CD4-positive, alpha-beta T cell treated with Interleukin-17A for 1 hour (primary cell): Measurements from ENCODE around the gene PRKCH.

ENCODE experiments used
- DNase-seq: peaks from one replicate; pipeline ENCODE4 v3.0.0-alpha.2; 2020

The PRKCH gene

DNA sequence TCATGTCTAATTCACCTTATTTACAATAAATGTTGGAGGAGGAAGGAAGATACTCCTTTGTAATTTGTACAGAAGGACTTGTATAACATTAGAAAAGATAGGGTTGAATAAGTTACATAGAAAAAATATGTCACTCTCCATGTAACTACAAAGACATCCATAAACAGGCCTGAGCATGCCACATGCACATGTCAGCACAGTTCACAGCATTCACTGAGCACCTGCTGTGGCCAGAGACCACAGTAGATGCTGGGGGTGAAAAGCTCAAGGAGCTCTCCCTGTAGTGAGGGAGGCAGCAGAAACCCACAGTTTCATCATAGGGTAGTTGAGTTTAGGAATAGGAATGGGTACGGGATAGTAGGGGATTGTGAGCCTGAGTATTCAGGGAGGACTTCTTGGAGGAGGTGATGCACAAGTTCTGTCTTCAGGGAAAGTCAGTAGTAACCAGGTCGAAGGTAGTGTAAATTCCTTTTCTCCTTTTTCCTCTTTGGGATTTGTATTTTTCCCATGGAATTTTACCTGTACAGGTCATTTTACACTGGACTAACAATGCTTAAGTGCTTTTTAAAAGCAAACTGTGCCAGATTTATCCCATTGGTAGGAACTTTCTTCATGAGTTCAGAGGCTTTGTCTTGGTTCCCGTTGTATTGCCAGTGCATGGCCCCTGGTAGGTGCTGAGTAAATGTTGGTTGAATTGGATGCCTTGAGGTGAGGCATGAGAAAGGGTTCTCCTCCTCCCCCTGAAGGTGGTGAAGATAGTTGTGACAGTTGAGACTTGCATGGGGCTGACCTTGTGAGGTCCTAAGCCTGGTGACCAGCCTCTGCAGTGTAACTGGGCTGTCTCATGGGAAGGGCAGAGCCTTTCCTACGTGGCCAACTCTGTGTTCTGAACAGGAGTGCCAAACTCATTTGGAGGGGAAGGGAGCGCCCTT lies 20.2 kb downstream of the PRKCH start:
- DNase-seq: peak; percentile 47

- peak; percentile 90 for DNase-seq
These were observed 21.1 kb downstream of the PRKCH start for GRCh38 chr14:61342486-61342885.

DNA sequence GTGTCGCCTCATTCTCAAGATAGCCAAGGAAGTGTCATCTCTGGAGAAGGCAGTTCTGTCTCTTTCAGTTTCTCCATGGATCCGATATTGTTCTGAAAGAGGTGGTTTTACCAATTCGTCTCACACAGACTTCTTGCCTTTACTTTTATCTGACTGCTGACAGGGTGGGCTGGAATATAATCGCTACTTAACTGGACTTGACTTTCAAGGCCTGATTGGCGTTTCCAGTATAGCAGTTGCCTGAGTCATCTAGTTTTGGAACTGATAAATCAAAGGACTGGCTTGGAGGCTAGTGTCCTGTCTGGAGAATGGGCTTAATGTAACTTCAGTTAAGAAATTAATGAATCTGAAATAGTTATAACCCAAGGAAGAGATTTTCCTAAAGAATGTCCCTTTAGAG lies 21.6 kb downstream of the PRKCH start:
- no peak for DNase-seq

- DNase-seq: peak; percentile 22
These were observed 22.1 kb downstream of the PRKCH start for GRCh38 chr14:61343471-61343870.

DNA sequence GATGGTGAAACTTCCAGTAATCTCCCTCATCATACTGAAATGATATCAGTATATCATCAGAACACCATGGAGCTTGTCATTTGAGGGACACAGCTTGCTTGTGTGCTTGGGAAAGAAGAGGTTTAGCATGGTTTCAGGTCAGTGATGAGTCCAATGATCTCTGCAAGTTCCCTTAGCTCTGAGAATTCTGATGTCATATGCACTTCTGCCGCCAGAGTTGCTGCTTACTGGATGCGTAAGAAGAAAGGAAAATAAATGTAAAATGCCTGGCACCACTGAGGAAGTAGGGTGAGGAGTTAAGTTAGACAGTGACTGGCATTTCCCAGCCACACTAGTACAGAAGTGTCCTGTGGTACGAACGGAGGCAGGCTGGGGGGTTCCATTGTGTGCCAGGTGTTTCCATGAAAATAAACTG lies 22.6 kb downstream of the PRKCH start:
- peak; percentile 66 for DNase-seq

- peak; percentile 34 for DNase-seq
These were observed 23.2 kb downstream of the PRKCH start for GRCh38 chr14:61344437-61345150.

- peak; percentile 32 for DNase-seq
These were observed 23.7 kb downstream of the PRKCH start for GRCh38 chr14:61345151-61345482.

- DNase-seq: no peak
These were observed 24.8 kb downstream of the PRKCH start for GRCh38 chr14:61346221-61346620.

DNA sequence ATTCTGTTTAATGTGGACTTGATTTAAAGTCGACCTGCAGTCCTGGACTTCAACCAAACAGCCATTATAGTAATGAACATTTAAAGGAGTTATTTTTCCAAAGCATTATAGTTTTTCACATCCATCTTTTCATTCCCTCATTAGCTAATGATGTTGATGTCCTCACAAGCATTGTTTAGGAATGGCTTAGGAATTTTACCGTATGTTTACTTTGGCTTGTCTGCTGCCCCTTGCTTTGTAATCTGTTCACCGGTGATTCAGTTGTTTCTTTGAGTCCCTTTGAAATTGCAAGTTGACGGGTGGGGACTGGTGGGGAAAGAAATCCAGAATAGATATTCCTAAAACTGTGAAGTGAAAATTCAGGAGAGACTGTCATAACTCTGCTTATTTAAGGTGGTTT lies 25.4 kb downstream of the PRKCH start:
- DNase-seq: no peak

- peak; percentile 42 for DNase-seq
These were observed 26.6 kb downstream of the PRKCH start for GRCh38 chr14:61347826-61348443.

- DNase-seq: peak; percentile 52
These were observed 29.3 kb downstream of the PRKCH start for GRCh38 chr14:61350427-61351270.

GRCh38 chr14:61351477-61351876 lies 30.1 kb downstream of the PRKCH start:
- DNase-seq: no peak

GRCh38 chr14:61355892-61356325 lies 34.5 kb downstream of the PRKCH start:
- peak; percentile 49 for DNase-seq

DNA sequence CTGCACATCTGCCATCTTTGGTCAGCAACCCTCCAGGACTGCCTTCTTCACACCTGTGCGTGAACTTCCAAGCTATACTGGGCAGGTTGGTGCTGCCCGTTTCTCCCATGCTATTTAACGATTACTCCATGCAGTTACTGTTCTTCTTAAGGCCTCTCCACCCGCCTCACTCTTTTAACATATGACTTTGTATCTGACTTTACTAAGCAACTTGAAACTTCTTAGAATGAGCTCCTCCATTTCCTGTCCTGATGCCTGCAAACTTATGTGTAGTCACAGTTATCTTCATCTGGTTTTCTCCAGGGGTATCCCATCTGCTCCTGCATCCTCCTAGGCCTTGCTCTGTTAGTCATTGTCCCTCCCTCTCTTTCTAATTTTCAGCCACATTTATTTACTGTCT lies 35.7 kb downstream of the PRKCH start:
- DNase-seq: no peak

GRCh38 chr14:61358554-61359226 lies 37.3 kb downstream of the PRKCH start:
- no peak for DNase-seq

DNA sequence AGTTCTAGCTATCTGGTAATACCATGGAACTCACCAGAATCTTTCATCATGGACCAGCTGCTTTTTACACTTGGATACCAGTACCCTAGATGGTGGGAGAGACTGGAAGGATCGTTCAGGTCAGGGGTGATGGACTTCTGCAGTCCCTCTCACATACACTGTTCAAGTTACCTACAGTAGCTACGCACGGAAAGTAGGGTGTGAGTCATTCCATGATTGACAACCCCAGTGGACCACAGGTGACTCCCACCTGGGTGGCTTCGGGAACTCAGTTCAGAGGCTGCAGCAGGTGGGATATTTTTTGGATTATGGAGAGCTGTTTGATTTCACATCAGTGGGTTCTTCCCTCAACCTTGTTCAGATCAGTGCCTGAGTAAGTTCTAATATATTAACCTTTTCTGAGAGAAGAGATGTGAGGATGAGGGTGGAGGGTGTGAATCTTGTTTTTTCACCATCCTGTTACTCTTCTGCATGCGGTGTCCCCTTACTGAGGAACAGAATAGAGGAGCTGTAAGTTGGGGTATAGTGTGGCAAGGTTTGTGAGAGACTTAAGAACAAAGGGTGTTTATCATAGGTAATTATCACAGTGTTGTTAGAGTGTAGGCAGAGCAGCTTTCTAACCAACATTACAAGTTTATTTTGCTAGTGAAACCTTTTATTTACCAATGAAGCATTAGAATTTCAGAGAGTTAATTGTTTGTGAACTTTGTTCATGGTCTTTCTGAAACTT lies 39.6 kb downstream of the PRKCH start:
- DNase-seq: no peak

DNA sequence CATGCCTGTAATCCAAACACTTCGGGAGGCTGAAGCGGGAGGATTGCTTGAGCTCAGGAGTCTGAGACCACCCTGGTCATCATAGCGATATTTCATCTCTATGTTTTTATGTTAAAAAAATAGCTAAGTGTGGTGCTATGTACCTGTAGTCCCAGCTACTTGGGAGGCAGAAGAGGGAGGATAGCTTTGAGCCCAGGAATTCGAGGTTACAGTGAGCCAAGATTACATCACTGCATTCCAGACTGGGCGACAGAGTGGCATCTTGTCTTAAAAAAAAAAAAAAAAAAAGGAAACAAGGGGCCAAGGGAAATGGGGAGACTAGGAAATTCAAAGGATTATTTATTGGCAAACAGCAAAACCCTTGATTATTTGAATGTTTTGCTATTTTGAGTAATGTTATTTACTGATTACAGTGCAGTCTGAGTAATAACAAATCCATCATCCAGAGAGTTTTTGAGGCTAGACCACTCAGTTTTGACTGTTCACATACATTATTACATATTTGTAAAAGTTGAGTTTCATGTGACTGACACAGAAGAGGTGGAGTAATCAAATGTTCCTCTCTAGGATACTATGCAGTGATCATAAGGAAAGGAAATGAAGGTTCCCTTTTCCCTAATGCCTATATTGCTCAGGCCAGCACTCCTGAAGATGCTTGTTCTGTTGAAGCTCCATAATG lies 40.8 kb downstream of the PRKCH start:
- no peak for DNase-seq

DNA sequence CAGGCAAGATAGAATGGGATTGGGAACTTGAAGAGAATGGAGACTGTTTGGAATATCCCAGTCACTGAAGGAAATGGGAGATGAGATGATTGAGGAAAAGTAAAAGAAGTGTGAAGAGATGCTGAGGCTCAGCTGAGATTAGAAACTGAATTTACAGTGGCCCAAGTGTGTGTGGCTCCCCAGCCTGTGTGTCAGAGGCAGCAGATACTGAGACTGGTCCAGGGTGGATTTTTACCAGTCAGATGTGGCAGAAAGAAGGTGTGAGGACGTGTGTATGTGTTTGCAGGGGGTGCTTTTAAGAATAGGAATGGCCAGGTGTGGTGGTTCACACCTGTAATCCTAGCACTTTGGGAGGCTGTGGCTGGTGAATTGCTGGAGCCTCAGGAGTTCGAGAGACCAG lies 42.9 kb downstream of the PRKCH start:
- DNase-seq: no peak

GRCh38 chr14:61365667-61366212 lies 44.4 kb downstream of the PRKCH start:
- no peak for DNase-seq

DNA sequence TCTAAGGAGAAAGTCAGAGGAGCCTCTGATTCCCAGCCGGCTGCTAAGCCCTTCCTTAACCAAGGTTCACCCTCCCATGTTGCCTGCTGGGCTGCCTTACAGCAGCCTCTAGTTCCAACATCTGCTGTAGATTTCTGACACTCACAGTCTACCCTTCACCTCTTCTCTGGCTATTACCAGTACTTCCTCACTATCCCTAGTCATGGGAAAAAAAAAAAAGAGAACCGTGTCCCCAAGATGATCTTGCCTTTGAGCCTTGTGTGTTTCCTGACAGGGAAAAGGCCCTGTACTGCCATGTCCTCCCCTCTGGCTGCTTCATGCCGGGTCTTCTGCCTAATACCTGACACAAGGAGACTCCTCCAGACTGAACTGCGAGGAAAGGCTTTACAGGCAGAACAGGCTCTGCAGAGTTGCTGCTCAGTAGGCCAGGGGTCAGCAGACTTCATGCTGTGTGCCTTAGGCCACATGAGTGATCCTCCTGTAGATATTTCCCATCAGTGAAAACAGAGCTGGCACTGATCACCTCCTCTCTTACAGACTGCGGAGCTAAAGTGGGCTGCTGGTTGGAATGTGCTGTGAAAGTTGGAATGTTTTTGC lies 46.8 kb downstream of the PRKCH start:
- no peak for DNase-seq
